ENCODE results near the gene COPS3. TPM values are rescaled to one million over a fixed set of nuclear protein-coding genes. Genes with fewer than 3 reads are reported as not detected.

Gene COPS3
- total and polyA plus RNA-seq, 2 donors (not counting 1 experiment from before 2014, with no cell fraction given), result 62.3 to 80.6 TPM

DNA sequence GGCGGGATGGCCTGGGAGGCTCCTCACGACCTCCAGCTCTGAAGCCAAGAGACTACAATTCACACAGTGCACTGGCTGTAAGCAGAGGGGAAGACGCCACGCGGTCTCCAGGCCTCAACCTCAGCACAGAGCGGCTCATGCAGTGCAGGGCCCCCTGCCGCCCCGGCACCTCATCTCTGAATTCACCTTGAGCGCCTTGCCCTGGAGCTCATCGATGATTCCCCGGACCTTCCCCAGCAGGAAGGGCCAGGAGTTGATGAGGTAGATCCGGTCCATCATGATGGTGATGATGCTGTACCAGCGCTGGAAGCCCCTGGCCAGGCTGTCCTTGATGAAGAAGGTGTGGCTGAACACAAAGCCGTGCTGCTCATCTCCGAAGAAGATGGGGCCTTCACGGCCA is 57.3 kb downstream of the COPS3 start:
- H3K79me2 ChIP-seq (ENCODE audit: control insufficient read depth, insufficient read depth, low read length), result no peaks in the 10 kb centered on the region
- TF ChIP-seq, protein P1, sequence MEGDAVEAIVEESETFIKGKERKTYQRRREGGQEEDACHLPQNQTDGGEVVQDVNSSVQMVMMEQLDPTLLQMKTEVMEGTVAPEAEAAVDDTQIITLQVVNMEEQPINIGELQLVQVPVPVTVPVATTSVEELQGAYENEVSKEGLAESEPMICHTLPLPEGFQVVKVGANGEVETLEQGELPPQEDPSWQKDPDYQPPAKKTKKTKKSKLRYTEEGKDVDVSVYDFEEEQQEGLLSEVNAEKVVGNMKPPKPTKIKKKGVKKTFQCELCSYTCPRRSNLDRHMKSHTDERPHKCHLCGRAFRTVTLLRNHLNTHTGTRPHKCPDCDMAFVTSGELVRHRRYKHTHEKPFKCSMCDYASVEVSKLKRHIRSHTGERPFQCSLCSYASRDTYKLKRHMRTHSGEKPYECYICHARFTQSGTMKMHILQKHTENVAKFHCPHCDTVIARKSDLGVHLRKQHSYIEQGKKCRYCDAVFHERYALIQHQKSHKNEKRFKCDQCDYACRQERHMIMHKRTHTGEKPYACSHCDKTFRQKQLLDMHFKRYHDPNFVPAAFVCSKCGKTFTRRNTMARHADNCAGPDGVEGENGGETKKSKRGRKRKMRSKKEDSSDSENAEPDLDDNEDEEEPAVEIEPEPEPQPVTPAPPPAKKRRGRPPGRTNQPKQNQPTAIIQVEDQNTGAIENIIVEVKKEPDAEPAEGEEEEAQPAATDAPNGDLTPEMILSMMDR (conservative IDR thresholded peaks at IDR 0.05 in 1 of 2, IDR thresholded peaks at IDR 0.05 in 1 of 2; ENCODE audit: low read depth in 1 of 2, low read length in 2 of 2), result no peak
- no peak for TF ChIP-seq EZH2 (IDR thresholded peaks at IDR 0.05; ENCODE audit: low read length, missing control alignments)
- H2AFZ ChIP-seq (ENCODE audit: low read length), result no peak overlapping the region
- no peaks in the 10 kb centered on the region for H3K27me3 ChIP-seq (ENCODE audit: control insufficient read depth, insufficient read depth, low read length)
- no peak overlapping the region for H3K27ac ChIP-seq (ENCODE audit: insufficient read depth, low read length)
- no peak overlapping the region for H3K9ac ChIP-seq (ENCODE audit: insufficient read depth, low read length)
- no peak for DNase-seq (ENCODE audit: low read depth in 2 of 2)
- no peak overlapping the region for H3K4me2 ChIP-seq (ENCODE audit: extremely low read depth, insufficient read depth, low read length)
- peaks cover 56% of the 10 kb centered on the region for H3K36me3 ChIP-seq (ENCODE audit: control insufficient read depth, insufficient read depth, low read length)
- H3K4me3 ChIP-seq (replicated peaks in 1 of 4; ENCODE audit: control extremely low read depth in 1 of 4, insufficient read depth in 1 of 4, low read depth in 3 of 4, low read length in 4 of 4), result no peak overlapping the region
- H4K20me1 ChIP-seq (ENCODE audit: control insufficient read depth, extremely low read depth, insufficient read depth, low read length), result no peaks in the 10 kb centered on the region
- H3K4me1 ChIP-seq (ENCODE audit: control insufficient read depth, extremely low read depth, insufficient read depth, low read length), result no peaks in the 10 kb centered on the region
- H3K9me3 ChIP-seq (ENCODE audit: control insufficient read depth, insufficient read depth, low read depth, low read length), result no peaks in the 10 kb centered on the region

DNA sequence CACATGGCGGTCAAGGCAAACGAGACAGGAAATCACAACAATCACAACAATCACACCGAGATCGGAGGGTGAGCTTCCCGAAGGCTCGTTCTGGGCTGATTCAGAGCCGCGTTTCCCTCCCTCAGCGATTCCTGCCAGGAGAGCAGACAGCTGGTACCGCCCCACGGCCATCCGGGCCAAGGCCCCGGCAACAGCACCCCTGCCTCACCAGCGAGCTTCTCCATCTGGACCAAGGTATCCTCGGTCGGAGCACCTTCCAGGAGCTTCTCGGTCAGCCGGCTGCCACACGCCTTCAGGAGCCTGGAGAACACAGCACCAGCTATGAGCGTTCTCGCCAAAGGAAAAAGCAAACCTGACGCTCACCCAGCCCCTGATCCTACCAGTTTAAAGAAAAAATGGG is 59.7 kb downstream of the COPS3 start:
- Histone ChIP-seq H2AFZ (ENCODE audit: low read length) (no peak overlapping the region), H3K27ac (ENCODE audit: insufficient read depth, low read length) (no peak overlapping the region), H3K9me3 (ENCODE audit: control insufficient read depth, insufficient read depth, low read depth, low read length) (no peaks in the 10 kb centered on the region), H4K20me1 (ENCODE audit: control insufficient read depth, extremely low read depth, insufficient read depth, low read length) (peaks cover 2% of the 10 kb centered on the region), H3K4me2 (ENCODE audit: extremely low read depth, insufficient read depth, low read length) (no peak overlapping the region), H3K27me3 (ENCODE audit: control insufficient read depth, insufficient read depth, low read length) (no peaks in the 10 kb centered on the region), H3K9ac (ENCODE audit: insufficient read depth, low read length) (no peak overlapping the region), H3K79me2 (ENCODE audit: control insufficient read depth, insufficient read depth, low read length) (no peaks in the 10 kb centered on the region), H3K36me3 (ENCODE audit: control insufficient read depth, insufficient read depth, low read length) (peaks cover 58% of the 10 kb centered on the region), H3K4me3 (replicated peaks in 1 of 4; ENCODE audit: control extremely low read depth in 1 of 4, insufficient read depth in 1 of 4, low read depth in 3 of 4, low read length in 4 of 4) (no peak overlapping the region), H3K4me1 (ENCODE audit: control insufficient read depth, extremely low read depth, insufficient read depth, low read length) (no peaks in the 10 kb centered on the region)
- no peak for TF ChIP-seq EZH2 (IDR thresholded peaks at IDR 0.05; ENCODE audit: low read length, missing control alignments)
- DNase-seq (ENCODE audit: low read depth in 2 of 2), result no peak

DNA sequence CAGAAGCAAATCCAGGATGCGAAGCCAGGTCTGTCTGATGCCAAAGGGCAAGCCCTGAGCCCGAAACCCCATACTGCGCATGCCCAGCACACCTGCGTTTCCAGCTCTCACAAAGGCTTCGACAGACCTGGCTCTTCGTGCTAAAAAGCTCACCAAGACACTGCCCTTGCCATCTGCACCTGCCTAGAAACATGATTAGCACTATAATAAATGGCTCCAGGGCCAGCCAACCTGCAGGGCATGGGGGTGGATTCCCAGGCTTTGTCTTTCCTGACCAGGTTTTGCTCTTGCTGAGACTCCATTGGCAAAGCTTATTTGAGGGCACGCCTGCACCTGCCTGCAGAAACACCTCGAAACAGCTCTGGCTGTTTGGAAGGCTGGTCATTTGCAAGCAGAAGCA is 60.5 kb downstream of the COPS3 start:
- H2AFZ ChIP-seq (ENCODE audit: low read length), result no peak overlapping the region
- peaks cover 2% of the 10 kb centered on the region for H4K20me1 ChIP-seq (ENCODE audit: control insufficient read depth, extremely low read depth, insufficient read depth, low read length)
- no peaks in the 10 kb centered on the region for H3K27me3 ChIP-seq (ENCODE audit: control insufficient read depth, insufficient read depth, low read length)
- TF ChIP-seq EZH2 (IDR thresholded peaks at IDR 0.05; ENCODE audit: low read length, missing control alignments), result no peak
- TF ChIP-seq, protein P1 (conservative IDR thresholded peaks at IDR 0.05 in 1 of 2, IDR thresholded peaks at IDR 0.05 in 1 of 2; ENCODE audit: low read depth in 1 of 2, low read length in 2 of 2), result no peak
- no peaks in the 10 kb centered on the region for H3K79me2 ChIP-seq (ENCODE audit: control insufficient read depth, insufficient read depth, low read length)
- H3K27ac ChIP-seq (ENCODE audit: insufficient read depth, low read length), result no peak overlapping the region
- no peaks in the 10 kb centered on the region for H3K4me1 ChIP-seq (ENCODE audit: control insufficient read depth, extremely low read depth, insufficient read depth, low read length)
- no peak overlapping the region for H3K4me3 ChIP-seq (replicated peaks in 1 of 4; ENCODE audit: control extremely low read depth in 1 of 4, insufficient read depth in 1 of 4, low read depth in 3 of 4, low read length in 4 of 4)
- no peak overlapping the region for H3K4me2 ChIP-seq (ENCODE audit: extremely low read depth, insufficient read depth, low read length)
- H3K9ac ChIP-seq (ENCODE audit: insufficient read depth, low read length), result no peak overlapping the region
- H3K9me3 ChIP-seq (ENCODE audit: control insufficient read depth, insufficient read depth, low read depth, low read length), result no peaks in the 10 kb centered on the region
- DNase-seq (ENCODE audit: low read depth in 2 of 2), result no peak
- peaks cover 57% of the 10 kb centered on the region for H3K36me3 ChIP-seq (ENCODE audit: control insufficient read depth, insufficient read depth, low read length)

All from fibroblast of lung (primary cell).